HG02642 (cell line): ENCODE results near the gene WBP2.
"Not testable (repeated sequence)": the region's sequence is repeated elsewhere in the genome, so short reads cannot be mapped to it uniquely, and the experiment has no call there.

Source experiments
- ATAC-seq: cut with Tn5 transposase; IDR thresholded peaks from one replicate; pipeline ENCODE4 v1.9.1; 2021; ENCODE audit warnings: mild to moderate bottlenecking; ENCODE audit not compliant: unreplicated experiment, poor library complexity

Gene WBP2

GRCh38 chr17:75891022-75891604 lies 36.0 kb upstream of the WBP2 start:
- no peak for ATAC-seq

- ATAC-seq: no peak
Observed at GRCh38 chr17:75889454-75889853, 34.3 kb upstream of the WBP2 start.

GRCh38 chr17:75888484-75888883 lies 33.3 kb upstream of the WBP2 start:
- no peak for ATAC-seq

GRCh38 chr17:75885860-75886259 lies 30.7 kb upstream of the WBP2 start:
- ATAC-seq: not testable (repeated sequence)

GRCh38 chr17:75885431-75885830 lies 30.3 kb upstream of the WBP2 start:
- ATAC-seq: no peak

- ATAC-seq: no peak
Observed at GRCh38 chr17:75881678-75882454, 26.7 kb upstream of the WBP2 start.

GRCh38 chr17:75880266-75880665 lies 25.1 kb upstream of the WBP2 start:
- ATAC-seq: no peak

GRCh38 chr17:75878174-75878998 lies 23.3 kb upstream of the WBP2 start, which contains the start of gene TRIM47:
TSS of gene TRIM47 (minus strand) at chr17:75878581. CDS start at chr17:75878548, 33 bp downstream.
- peak; percentile 17 for ATAC-seq

GRCh38 chr17:75877752-75878173 lies 22.6 kb upstream of the WBP2 start:
- peak; percentile 66 for ATAC-seq

GRCh38 chr17:75876938-75877751 lies 22.0 kb upstream of the WBP2 start:
- ATAC-seq: no peak

- ATAC-seq: no peak
Observed at GRCh38 chr17:75876190-75876937, 21.2 kb upstream of the WBP2 start.

- no peak for ATAC-seq
Observed at GRCh38 chr17:75875940-75876189, 20.7 kb upstream of the WBP2 start.

GRCh38 chr17:75875182-75875939 lies 20.2 kb upstream of the WBP2 start:
- no peak for ATAC-seq

- ATAC-seq: no peak
Observed at GRCh38 chr17:75874323-75875181, 19.4 kb upstream of the WBP2 start.

GRCh38 chr17:75873587-75874322 lies 18.6 kb upstream of the WBP2 start:
- ATAC-seq: no peak

- ATAC-seq: no peak
Observed at GRCh38 chr17:75872434-75873351, 17.6 kb upstream of the WBP2 start.
